Measurements from ENCODE around the gene CSNK2A3.

DNA sequence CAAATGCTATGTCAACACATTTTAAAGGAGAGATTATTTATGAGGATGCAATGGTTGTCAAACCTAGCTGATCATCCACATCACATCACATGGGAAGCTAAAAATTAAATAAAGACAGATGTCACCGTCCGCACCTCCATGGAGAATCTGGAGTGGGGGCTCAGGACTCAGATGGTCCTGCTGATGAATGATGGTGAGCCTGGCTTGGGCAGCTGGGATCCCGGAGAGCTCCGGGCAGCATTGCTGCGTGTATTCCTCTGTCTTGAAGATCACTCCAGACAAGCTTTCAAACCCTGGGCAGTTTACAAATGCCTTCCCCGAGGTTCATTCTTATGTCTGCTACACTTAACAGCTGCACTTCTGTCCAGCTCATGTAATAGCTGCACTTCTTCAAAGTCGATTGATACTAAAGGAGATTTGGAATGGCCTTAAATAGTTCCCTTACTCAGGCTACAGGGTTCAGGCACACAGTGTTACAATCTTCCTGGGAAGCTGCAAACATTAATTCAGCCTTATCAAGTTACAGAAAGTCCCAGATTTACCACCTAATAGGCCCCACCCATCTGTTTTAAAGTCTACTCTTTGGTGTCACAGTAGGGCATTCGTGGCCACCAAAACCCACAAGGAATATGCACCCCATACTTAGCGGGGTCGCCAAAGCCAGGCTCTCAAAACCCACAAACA, 34.7 kb upstream of the CSNK2A3 start:
- TF ChIP-seq CTCF (optimal IDR thresholded peaks at IDR 0.05 in 1 of 3, IDR thresholded peaks at IDR 0.05 in 1 of 3, conservative IDR thresholded peaks at IDR 0.05 in 1 of 3; ENCODE audit: extremely low read depth in 1 of 3, insufficient read depth in 2 of 3, low read length in 3 of 3) (no peak), EZH2 (IDR thresholded peaks at IDR 0.05; ENCODE audit: low read length) (no peak)

All from keratinocyte (primary cell).